DND-41 (cell line): ENCODE results near the gene SHC2.

Experiments
- ATAC-seq: fragments of 200-7000 bp; cut with Tn5 transposase; 3 replicates; pipeline ENCODE4 v1.9.1; 2021; ENCODE audit warnings: low read depth; ENCODE audit not compliant: insufficient read depth
- DNase-seq: peaks from one replicate; pipeline ENCODE4 v3.0.0-alpha.2; 2020
- H2AFZ ChIP-seq: 2 replicates; pipeline ENCODE4 v1.6.0; 2012; ENCODE audit warnings: low read depth, low read length
- H3K27ac ChIP-seq: 2 replicates; pipeline ENCODE4 v1.5.1; 2012; ENCODE audit warnings: low read length, inconsistent platforms
- H3K27me3 ChIP-seq: fragments of 200-600 bp; sonication (generic); 2 replicates; pipeline ENCODE4 v1.6.0; 2012; ENCODE audit warnings: low read length, mild to moderate bottlenecking, inconsistent platforms; ENCODE audit not compliant: insufficient read depth, poor library complexity
- H3K36me3 ChIP-seq: 2 replicates; pipeline ENCODE4 v1.5.1; 2012; ENCODE audit warnings: low read length, inconsistent platforms; ENCODE audit not compliant: insufficient read depth
- H3K4me1 ChIP-seq: 2 replicates; pipeline ENCODE4 v1.5.1; 2012; ENCODE audit warnings: mild to moderate bottlenecking, low read length; ENCODE audit not compliant: insufficient read depth
- H3K4me2 ChIP-seq: 2 replicates; pipeline ENCODE4 v1.6.0; 2012; ENCODE audit warnings: mild to moderate bottlenecking, moderate library complexity, low read length, inconsistent platforms; ENCODE audit not compliant: insufficient read depth
- H3K4me3 ChIP-seq, 2 experiments: fragments of 200-600 bp in 1 of 2; shearing (Covaris generic) in 1 of 2; 2 replicates each; pipeline ENCODE4 v1.5.1; 2012 to 2016; ENCODE audit warnings: inconsistent platforms in 2 of 2, low read length in 2 of 2, mild to moderate bottlenecking in 2 of 2, low read depth in 1 of 2, moderate library complexity in 1 of 2
- H3K79me2 ChIP-seq: 2 replicates; pipeline ENCODE4 v1.6.0; 2012; ENCODE audit warnings: low read length, inconsistent platforms; ENCODE audit not compliant: insufficient read depth
- H3K9ac ChIP-seq: 2 replicates; pipeline ENCODE4 v1.6.0; 2012; ENCODE audit warnings: low read depth, mild to moderate bottlenecking, inconsistent platforms, low read length, moderate library complexity
- H3K9me3 ChIP-seq: 2 replicates; pipeline ENCODE4 v1.5.1; 2012; ENCODE audit warnings: low read length, moderate library complexity, mild to moderate bottlenecking, inconsistent platforms; ENCODE audit not compliant: insufficient read depth, severe bottlenecking
- H4K20me1 ChIP-seq: 2 replicates; pipeline ENCODE4 v1.6.0; 2012; ENCODE audit warnings: low read length; ENCODE audit not compliant: insufficient read depth
- CTCF ChIP-seq: IDR thresholded peaks from 2 replicates; pipeline ENCODE4 v1.5.1; 2012; ENCODE audit warnings: borderline replicate concordance, low read length, moderate library complexity, mild to moderate bottlenecking; ENCODE audit not compliant: poor library complexity, severe bottlenecking; ENCODE audit errors: extremely low read depth
- EZH2 ChIP-seq: IDR thresholded peaks from 3 replicates; pipeline ENCODE4 v1.6.1; 2012; ENCODE audit warnings: borderline replicate concordance, low read depth, mild to moderate bottlenecking, moderate library complexity, low read length, inconsistent platforms; ENCODE audit not compliant: severe bottlenecking

Gene SHC2

DNA sequence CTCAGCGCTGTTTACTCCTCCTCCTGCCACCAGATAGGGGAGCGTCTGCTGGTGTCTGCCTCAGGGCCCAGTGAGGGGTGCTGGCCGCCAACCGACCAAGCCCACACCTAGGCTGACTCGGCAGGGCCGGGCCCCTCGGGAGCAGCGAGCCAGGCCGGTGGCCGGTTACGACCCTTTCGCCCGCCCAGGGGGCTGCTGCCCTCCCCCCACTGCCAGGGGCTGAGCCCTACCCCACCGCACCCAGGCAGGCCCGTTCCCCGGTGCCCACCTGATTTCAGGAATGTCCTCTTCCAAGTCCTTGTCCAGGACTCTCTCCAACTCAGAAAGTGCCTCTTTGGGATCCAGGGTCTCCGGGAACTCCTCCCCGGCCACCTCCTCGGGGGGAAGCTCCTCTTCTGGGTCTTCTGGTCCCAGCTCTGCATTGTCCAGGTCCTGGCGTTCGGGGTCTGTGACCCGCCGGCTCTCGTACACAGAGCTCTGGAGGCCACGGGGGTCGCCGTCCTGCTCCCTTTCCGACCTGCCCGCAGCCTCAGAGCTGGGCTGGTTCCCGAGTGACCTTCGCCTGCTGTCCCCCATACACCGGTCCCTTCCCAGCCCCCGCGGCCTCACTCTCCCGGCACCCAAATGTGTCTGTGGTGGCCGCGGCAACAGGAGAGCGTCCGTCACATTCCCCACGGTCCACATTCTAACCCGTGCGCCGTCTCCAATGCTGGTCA lies 85.3 kb downstream of the SHC2 start:
- DNase-seq = no peak
- Histone ChIP-seq H3K27ac (no peak overlapping the region), H2AFZ (no peak overlapping the region), H3K4me3 (no peak overlapping the region), H3K79me2 (no peaks in the 10 kb centered on the region), H3K36me3 (no peaks in the 10 kb centered on the region), H3K4me2 (no peak overlapping the region), H3K4me1 (no peaks in the 10 kb centered on the region), H3K9me3 (no peaks in the 10 kb centered on the region), H3K27me3 (peaks cover 18% of the 10 kb centered on the region), H3K9ac (no peak overlapping the region), H4K20me1 (no peaks in the 10 kb centered on the region)
- no peak for ATAC-seq
- TF ChIP-seq EZH2 (no peak), CTCF (no peak)

- Histone ChIP-seq H3K4me1 (no peaks in the 10 kb centered on the region), H3K4me3 (no peak overlapping the region), H3K27me3 (peaks cover 18% of the 10 kb centered on the region), H2AFZ (no peak overlapping the region), H3K9ac (no peak overlapping the region), H3K9me3 (no peaks in the 10 kb centered on the region), H3K27ac (no peak overlapping the region), H3K36me3 (no peaks in the 10 kb centered on the region), H3K4me2 (no peak overlapping the region), H3K79me2 (no peaks in the 10 kb centered on the region), H4K20me1 (no peaks in the 10 kb centered on the region)
- TF ChIP-seq CTCF (no peak), EZH2 (no peak)
- DNase-seq (no peak), ATAC-seq (no peak; the same call in 2 of the 3 replicates)
Observed at GRCh38 chr19:374886-375235, 86.0 kb downstream of the SHC2 start.

GRCh38 chr19:374183-374885 lies 86.5 kb downstream of the SHC2 start:
- no peaks in the 10 kb centered on the region for H4K20me1 ChIP-seq
- no peak for TF ChIP-seq EZH2
- no peak for TF ChIP-seq CTCF
- no peak overlapping the region for H3K9ac ChIP-seq
- H3K4me3 ChIP-seq = no peak overlapping the region
- no peaks in the 10 kb centered on the region for H3K9me3 ChIP-seq
- no peak overlapping the region for H2AFZ ChIP-seq
- no peaks in the 10 kb centered on the region for H3K4me1 ChIP-seq
- H3K4me2 ChIP-seq = no peak overlapping the region
- H3K27me3 ChIP-seq = peaks cover 18% of the 10 kb centered on the region
- DNase-seq (no peak), ATAC-seq (no peak)
- no peak overlapping the region for H3K27ac ChIP-seq
- no peaks in the 10 kb centered on the region for H3K36me3 ChIP-seq
- H3K79me2 ChIP-seq = no peaks in the 10 kb centered on the region
